Astrocyte (in vitro differentiated cells and primary cell): ENCODE measurements around the gene CHCHD6.

ENCODE experiments used
- EZH2 ChIP-seq: IDR thresholded peaks from 2 replicates; pipeline ENCODE4 v1.6.1; 2012; ENCODE audit warnings: mild to moderate bottlenecking, low read length, inconsistent platforms; ENCODE audit not compliant: insufficient read depth
- TF ChIP-seq, protein P1 (sequence below): IDR thresholded peaks from 2 replicates; pipeline ENCODE4 v1.5.1; 2011; ENCODE audit warnings: low read depth, mild to moderate bottlenecking, inconsistent platforms, low read length, moderate library complexity; ENCODE audit not compliant: insufficient read depth

DNA sequence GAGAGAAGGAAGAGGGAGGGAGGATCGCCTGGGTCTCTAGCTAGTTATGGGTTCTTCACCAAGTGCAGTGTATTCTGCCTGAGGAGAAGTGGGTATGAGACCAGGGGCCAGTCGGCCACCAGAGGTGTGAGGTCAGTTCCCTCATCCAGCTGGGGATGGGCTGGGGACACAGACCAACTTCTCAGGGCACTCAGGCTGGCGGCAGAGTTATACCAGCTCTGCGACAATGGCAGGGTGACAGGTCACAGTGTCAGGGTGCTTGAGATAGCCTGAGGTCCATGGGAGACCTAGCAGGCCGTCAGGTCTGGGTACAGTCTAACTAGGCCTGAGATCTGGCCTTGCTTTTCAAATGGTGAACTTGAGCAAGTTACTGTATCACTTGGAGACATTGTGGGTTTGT lies 247.5 kb downstream of the CHCHD6 start:
- TF ChIP-seq, protein P1, sequence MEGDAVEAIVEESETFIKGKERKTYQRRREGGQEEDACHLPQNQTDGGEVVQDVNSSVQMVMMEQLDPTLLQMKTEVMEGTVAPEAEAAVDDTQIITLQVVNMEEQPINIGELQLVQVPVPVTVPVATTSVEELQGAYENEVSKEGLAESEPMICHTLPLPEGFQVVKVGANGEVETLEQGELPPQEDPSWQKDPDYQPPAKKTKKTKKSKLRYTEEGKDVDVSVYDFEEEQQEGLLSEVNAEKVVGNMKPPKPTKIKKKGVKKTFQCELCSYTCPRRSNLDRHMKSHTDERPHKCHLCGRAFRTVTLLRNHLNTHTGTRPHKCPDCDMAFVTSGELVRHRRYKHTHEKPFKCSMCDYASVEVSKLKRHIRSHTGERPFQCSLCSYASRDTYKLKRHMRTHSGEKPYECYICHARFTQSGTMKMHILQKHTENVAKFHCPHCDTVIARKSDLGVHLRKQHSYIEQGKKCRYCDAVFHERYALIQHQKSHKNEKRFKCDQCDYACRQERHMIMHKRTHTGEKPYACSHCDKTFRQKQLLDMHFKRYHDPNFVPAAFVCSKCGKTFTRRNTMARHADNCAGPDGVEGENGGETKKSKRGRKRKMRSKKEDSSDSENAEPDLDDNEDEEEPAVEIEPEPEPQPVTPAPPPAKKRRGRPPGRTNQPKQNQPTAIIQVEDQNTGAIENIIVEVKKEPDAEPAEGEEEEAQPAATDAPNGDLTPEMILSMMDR: no peak
- TF ChIP-seq EZH2: no peak
